GM19328 (cell line): Measurements from ENCODE around the gene KRTCAP2.

ENCODE experiments used
- ATAC-seq: cut with Tn5 transposase; IDR thresholded peaks from one replicate; pipeline ENCODE4 v1.9.1; 2021; ENCODE audit warnings: mild to moderate bottlenecking, moderate library complexity; ENCODE audit not compliant: unreplicated experiment

The KRTCAP2 gene

GRCh38 chr1:155184835-155185782, 12.0 kb upstream of the KRTCAP2 start:
- ATAC-seq: no peak

GRCh38 chr1:155184351-155184811, 11.3 kb upstream of the KRTCAP2 start:
- no peak for ATAC-seq

- ATAC-seq: no peak
Observed at GRCh38 chr1:155183775-155184221, 10.7 kb upstream of the KRTCAP2 start.

GRCh38 chr1:155182052-155182550, 9.0 kb upstream of the KRTCAP2 start:
- ATAC-seq: no peak

GRCh38 chr1:155181371-155182051, 8.4 kb upstream of the KRTCAP2 start:
- ATAC-seq: no peak

GRCh38 chr1:155179112-155180031, 6.3 kb upstream of the KRTCAP2 start:
- no peak for ATAC-seq

GRCh38 chr1:155178441-155179111, 5.5 kb upstream of the KRTCAP2 start:
- ATAC-seq: no peak

- no peak for ATAC-seq
Observed at GRCh38 chr1:155177918-155178281, 4.8 kb upstream of the KRTCAP2 start.

- ATAC-seq: no peak
Observed at GRCh38 chr1:155177192-155177917, 4.3 kb upstream of the KRTCAP2 start.

- no peak for ATAC-seq
Observed at GRCh38 chr1:155176544-155177071, 3.5 kb upstream of the KRTCAP2 start.

GRCh38 chr1:155175927-155176371, 2.8 kb upstream of the KRTCAP2 start:
- no peak for ATAC-seq

GRCh38 chr1:155175281-155175926, 2.3 kb upstream of the KRTCAP2 start:
- no peak for ATAC-seq

GRCh38 chr1:155174324-155175280, 1.5 kb upstream of the KRTCAP2 start:
- no peak for ATAC-seq

- no peak for ATAC-seq
Observed at GRCh38 chr1:155173478-155174323, 597 bp upstream of the KRTCAP2 start, which contains the start of gene TRIM46. TRIM46 (plus strand) TSS chr1:155173849; CDS start chr1:155173967, 118 bp downstream.

- ATAC-seq: peak; percentile 13
Observed at GRCh38 chr1:155171836-155172731, 1.0 kb downstream of the KRTCAP2 start.
